ENCODE data around the gene PIP5K1C. TPM values are rescaled to one million over a fixed set of nuclear protein-coding genes. Genes with fewer than 3 reads are reported as not detected.

Gene PIP5K1C, protein sequence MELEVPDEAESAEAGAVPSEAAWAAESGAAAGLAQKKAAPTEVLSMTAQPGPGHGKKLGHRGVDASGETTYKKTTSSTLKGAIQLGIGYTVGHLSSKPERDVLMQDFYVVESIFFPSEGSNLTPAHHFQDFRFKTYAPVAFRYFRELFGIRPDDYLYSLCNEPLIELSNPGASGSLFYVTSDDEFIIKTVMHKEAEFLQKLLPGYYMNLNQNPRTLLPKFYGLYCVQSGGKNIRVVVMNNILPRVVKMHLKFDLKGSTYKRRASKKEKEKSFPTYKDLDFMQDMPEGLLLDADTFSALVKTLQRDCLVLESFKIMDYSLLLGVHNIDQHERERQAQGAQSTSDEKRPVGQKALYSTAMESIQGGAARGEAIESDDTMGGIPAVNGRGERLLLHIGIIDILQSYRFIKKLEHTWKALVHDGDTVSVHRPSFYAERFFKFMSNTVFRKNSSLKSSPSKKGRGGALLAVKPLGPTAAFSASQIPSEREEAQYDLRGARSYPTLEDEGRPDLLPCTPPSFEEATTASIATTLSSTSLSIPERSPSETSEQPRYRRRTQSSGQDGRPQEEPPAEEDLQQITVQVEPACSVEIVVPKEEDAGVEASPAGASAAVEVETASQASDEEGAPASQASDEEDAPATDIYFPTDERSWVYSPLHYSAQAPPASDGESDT
- total RNA-seq (2014; rRNA removed; shearing (Covaris generic); ENCODE audit: low replicate concordance) = 4.2 and 4.4 TPM in 2 replicates

- DNase-seq = peak; percentile 96
- Histone ChIP-seq H3K27ac (ENCODE audit: low read length) (no peak within 1 kb of the TSS), H3K36me3 (ENCODE audit: insufficient read depth, low read length) (no peaks in the 10 kb centered on the region), H4K20me1 (ENCODE audit: insufficient read depth, low read depth, low read length) (peaks cover 21% of the 10 kb centered on the region), H2AFZ (ENCODE audit: low read length) (no peak within 1 kb of the TSS), H3K9me2 (replicated peaks; ENCODE audit: insufficient read depth, low read length) (no peaks in the 10 kb centered on the region), H3K9me3 (ENCODE audit: low read length) (no peaks in the 10 kb centered on the region), H3K79me2 (ENCODE audit: low read length) (no peaks in the 10 kb centered on the region), H3K4me2 (ENCODE audit: low read depth, low read length, poor library complexity, severe bottlenecking) (peak within 1 kb of the TSS; percentile 82), H3K4me3 (ENCODE audit: low read length) (peak within 1 kb of the TSS; percentile 77), H3K4me1 (ENCODE audit: low read length) (peaks cover 9% of the 10 kb centered on the region), H3K9ac (ENCODE audit: low read length) (peak within 1 kb of the TSS; percentile 70), H3K27me3 (ENCODE audit: low read length) (no peaks in the 10 kb centered on the region)
Measured at GRCh38 chr19:3700242-3701032, at the start of gene PIP5K1C. PIP5K1C (minus strand) TSS chr19:3700468; CDS start chr19:3700390, 78 bp downstream.

DNA sequence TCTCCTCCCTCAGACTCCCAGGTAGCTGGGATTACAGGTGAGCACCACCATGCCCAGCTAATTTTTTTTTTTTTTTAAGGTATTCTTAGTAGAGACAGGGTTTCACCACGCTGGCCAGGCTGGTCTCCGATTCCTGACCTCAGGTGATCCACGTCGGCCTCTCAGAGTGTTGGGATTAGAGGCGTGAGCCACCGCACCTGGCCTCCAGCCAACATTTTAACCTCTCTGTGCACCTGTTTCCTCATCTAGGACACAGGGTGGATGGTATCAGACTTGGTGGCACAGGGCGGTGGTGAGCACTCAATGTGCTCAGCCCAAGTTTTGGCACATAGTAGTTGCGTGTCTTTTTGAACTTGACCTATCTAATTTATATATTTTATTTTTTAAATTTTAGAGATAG is 48.7 kb upstream of the PIP5K1C start:
- no peaks in the 10 kb centered on the region for H3K9me2 ChIP-seq (replicated peaks; ENCODE audit: insufficient read depth, low read length)
- no peak overlapping the region for H3K27ac ChIP-seq (ENCODE audit: low read length)
- no peaks in the 10 kb centered on the region for H4K20me1 ChIP-seq (ENCODE audit: insufficient read depth, low read depth, low read length)
- no peak overlapping the region for H3K9ac ChIP-seq (ENCODE audit: low read length)
- no peaks in the 10 kb centered on the region for H3K27me3 ChIP-seq (ENCODE audit: low read length)
- no peaks in the 10 kb centered on the region for H3K79me2 ChIP-seq (ENCODE audit: low read length)
- H3K9me3 ChIP-seq (ENCODE audit: low read length) = no peaks in the 10 kb centered on the region
- H2AFZ ChIP-seq (ENCODE audit: low read length) = no peak overlapping the region
- H3K36me3 ChIP-seq (ENCODE audit: insufficient read depth, low read length) = no peaks in the 10 kb centered on the region
- no peaks in the 10 kb centered on the region for H3K4me1 ChIP-seq (ENCODE audit: low read length)
- no peak overlapping the region for H3K4me3 ChIP-seq (ENCODE audit: low read length)
- no peak for DNase-seq
- H3K4me2 ChIP-seq (ENCODE audit: low read depth, low read length, poor library complexity, severe bottlenecking) = no peak overlapping the region

- H3K36me3 ChIP-seq (ENCODE audit: insufficient read depth, low read length) = no peaks in the 10 kb centered on the region
- no peak overlapping the region for H3K9ac ChIP-seq (ENCODE audit: low read length)
- H3K4me3 ChIP-seq (ENCODE audit: low read length) = no peak overlapping the region
Measured at GRCh38 chr19:3746371-3747056, 46.2 kb upstream of the PIP5K1C start.

GRCh38 chr19:3745363-3746045 is 45.2 kb upstream of the PIP5K1C start:
- DNase-seq = no peak
- Histone ChIP-seq H4K20me1 (ENCODE audit: insufficient read depth, low read depth, low read length) (no peaks in the 10 kb centered on the region), H3K9me2 (replicated peaks; ENCODE audit: insufficient read depth, low read length) (no peaks in the 10 kb centered on the region), H2AFZ (ENCODE audit: low read length) (no peak overlapping the region), H3K36me3 (ENCODE audit: insufficient read depth, low read length) (no peaks in the 10 kb centered on the region), H3K4me3 (ENCODE audit: low read length) (no peak overlapping the region), H3K4me2 (ENCODE audit: low read depth, low read length, poor library complexity, severe bottlenecking) (no peak overlapping the region), H3K27me3 (ENCODE audit: low read length) (no peaks in the 10 kb centered on the region), H3K79me2 (ENCODE audit: low read length) (no peaks in the 10 kb centered on the region), H3K9me3 (ENCODE audit: low read length) (no peaks in the 10 kb centered on the region), H3K27ac (ENCODE audit: low read length) (no peak overlapping the region), H3K9ac (ENCODE audit: low read length) (no peak overlapping the region), H3K4me1 (ENCODE audit: low read length) (no peaks in the 10 kb centered on the region)

More at GRCh38 chr19:3746371-3747056, 46.2 kb upstream of the PIP5K1C start:
- Histone ChIP-seq H3K79me2 (ENCODE audit: low read length) (no peaks in the 10 kb centered on the region), H3K27me3 (ENCODE audit: low read length) (no peaks in the 10 kb centered on the region), H3K27ac (ENCODE audit: low read length) (no peak overlapping the region), H3K9me3 (ENCODE audit: low read length) (no peaks in the 10 kb centered on the region), H2AFZ (ENCODE audit: low read length) (no peak overlapping the region), H3K9me2 (replicated peaks; ENCODE audit: insufficient read depth, low read length) (no peaks in the 10 kb centered on the region), H3K4me1 (ENCODE audit: low read length) (no peaks in the 10 kb centered on the region), H3K4me2 (ENCODE audit: low read depth, low read length, poor library complexity, severe bottlenecking) (no peak overlapping the region), H4K20me1 (ENCODE audit: insufficient read depth, low read depth, low read length) (no peaks in the 10 kb centered on the region)
- no peak for DNase-seq

DNA sequence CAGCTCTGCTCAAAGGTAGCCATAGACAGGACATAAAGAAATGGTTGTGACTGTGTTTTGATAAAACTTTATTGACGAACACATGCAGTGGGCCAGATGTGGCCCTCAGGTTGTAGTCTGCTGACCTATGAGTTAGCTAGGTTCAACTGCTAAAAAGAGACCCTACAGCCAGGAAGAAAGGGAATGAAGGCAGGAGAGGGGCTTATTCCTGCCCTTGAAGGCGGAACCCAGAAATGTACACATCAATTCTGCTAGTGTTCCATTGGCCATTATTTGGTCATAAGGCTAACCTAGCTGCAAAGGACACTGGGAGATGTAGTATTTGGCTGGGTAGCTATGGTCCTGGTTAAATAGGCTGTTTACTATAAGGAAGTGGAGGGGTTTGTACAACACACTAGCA is 43.2 kb upstream of the PIP5K1C start:
- Histone ChIP-seq H3K27me3 (ENCODE audit: low read length) (no peaks in the 10 kb centered on the region), H2AFZ (ENCODE audit: low read length) (no peak overlapping the region), H3K4me2 (ENCODE audit: low read depth, low read length, poor library complexity, severe bottlenecking) (no peak overlapping the region), H3K36me3 (ENCODE audit: insufficient read depth, low read length) (no peaks in the 10 kb centered on the region), H3K4me3 (ENCODE audit: low read length) (no peak overlapping the region), H4K20me1 (ENCODE audit: insufficient read depth, low read depth, low read length) (no peaks in the 10 kb centered on the region), H3K9ac (ENCODE audit: low read length) (no peak overlapping the region), H3K9me3 (ENCODE audit: low read length) (no peaks in the 10 kb centered on the region), H3K79me2 (ENCODE audit: low read length) (no peaks in the 10 kb centered on the region), H3K4me1 (ENCODE audit: low read length) (no peaks in the 10 kb centered on the region), H3K27ac (ENCODE audit: low read length) (no peak overlapping the region), H3K9me2 (replicated peaks; ENCODE audit: insufficient read depth, low read length) (no peaks in the 10 kb centered on the region)
- peak; percentile 69 for DNase-seq

GRCh38 chr19:3740431-3740830 is 40.2 kb upstream of the PIP5K1C start:
- Histone ChIP-seq H3K27me3 (ENCODE audit: low read length) (no peaks in the 10 kb centered on the region), H3K9me3 (ENCODE audit: low read length) (no peaks in the 10 kb centered on the region), H3K27ac (ENCODE audit: low read length) (no peak overlapping the region), H2AFZ (ENCODE audit: low read length) (no peak overlapping the region), H3K79me2 (ENCODE audit: low read length) (no peaks in the 10 kb centered on the region), H3K4me3 (ENCODE audit: low read length) (no peak overlapping the region), H3K36me3 (ENCODE audit: insufficient read depth, low read length) (no peaks in the 10 kb centered on the region), H4K20me1 (ENCODE audit: insufficient read depth, low read depth, low read length) (no peaks in the 10 kb centered on the region), H3K4me2 (ENCODE audit: low read depth, low read length, poor library complexity, severe bottlenecking) (no peak overlapping the region), H3K4me1 (ENCODE audit: low read length) (no peaks in the 10 kb centered on the region), H3K9ac (ENCODE audit: low read length) (no peak overlapping the region), H3K9me2 (replicated peaks; ENCODE audit: insufficient read depth, low read length) (no peaks in the 10 kb centered on the region)
- no peak for DNase-seq

GRCh38 chr19:3738477-3739220 is 38.4 kb upstream of the PIP5K1C start:
- Histone ChIP-seq H3K4me1 (ENCODE audit: low read length) (no peaks in the 10 kb centered on the region), H3K79me2 (ENCODE audit: low read length) (no peaks in the 10 kb centered on the region), H3K36me3 (ENCODE audit: insufficient read depth, low read length) (no peaks in the 10 kb centered on the region), H4K20me1 (ENCODE audit: insufficient read depth, low read depth, low read length) (no peaks in the 10 kb centered on the region; the same call in 1 of the 2 replicates), H3K9ac (ENCODE audit: low read length) (no peak overlapping the region), H3K4me3 (ENCODE audit: low read length) (no peak overlapping the region), H3K9me3 (ENCODE audit: low read length) (no peaks in the 10 kb centered on the region), H3K27ac (ENCODE audit: low read length) (no peak overlapping the region), H3K9me2 (replicated peaks; ENCODE audit: insufficient read depth, low read length) (no peaks in the 10 kb centered on the region), H3K4me2 (ENCODE audit: low read depth, low read length, poor library complexity, severe bottlenecking) (no peak overlapping the region), H2AFZ (ENCODE audit: low read length) (no peak overlapping the region), H3K27me3 (ENCODE audit: low read length) (no peaks in the 10 kb centered on the region)
- no peak for DNase-seq

Measured in Karpas-422 (cell line).